CD14-positive monocyte (primary cell): ENCODE data around the gene TMEM63C. TPM values are rescaled to one million over a fixed set of nuclear protein-coding genes. Genes with fewer than 3 reads are reported as not detected.

Experiments used
- DNase-seq, 3 donors: peaks; one replicate each; pipeline ENCODE4 v3.0.0-alpha.2; 2011 to 2022
- H2AFZ ChIP-seq: 2 replicates; pipeline ENCODE4 v1.6.0; 2012; ENCODE audit warnings: mild to moderate bottlenecking, low read depth, low read length, inconsistent platforms; ENCODE audit not compliant: insufficient read depth, poor library complexity, severe bottlenecking
- H3K27ac ChIP-seq, 2 donors: 1 replicate in 1 of 2; 2 replicates in 1 of 2; pipeline ENCODE4 v1.5.1; 2012 to 2013; ENCODE audit warnings: low read length in 2 of 2, control low read depth in 1 of 2, inconsistent platforms in 1 of 2, low read depth in 1 of 2, mild to moderate bottlenecking in 1 of 2
- H3K27me3 ChIP-seq, 2 donors: one replicate each; pipeline versions ENCODE4 v1.6.0 to v1.6.1; 2011 to 2013; ENCODE audit warnings: low read length in 2 of 2; ENCODE audit not compliant: control insufficient read depth in 2 of 2, insufficient read depth in 2 of 2
- H3K36me3 ChIP-seq, 2 donors: replicated peaks in 1 of 2; 1 replicate in 1 of 2; 2 replicates in 1 of 2; pipeline versions ENCODE4 v1.5.1 to v1.6.1; 2012 to 2013; ENCODE audit warnings: low read length in 2 of 2, control low read depth in 1 of 2, inconsistent platforms in 1 of 2, mild to moderate bottlenecking in 1 of 2; ENCODE audit not compliant: insufficient read depth in 2 of 2, control insufficient read depth in 1 of 2
- H3K4me1 ChIP-seq, 2 donors: 1 replicate in 1 of 2; 2 replicates in 1 of 2; pipeline versions ENCODE4 v1.5.1 to v1.6.1; 2012 to 2013; ENCODE audit warnings: low read length in 2 of 2, control low read depth in 1 of 2, inconsistent platforms in 1 of 2, mild to moderate bottlenecking in 1 of 2, moderate library complexity in 1 of 2; ENCODE audit not compliant: insufficient read depth in 2 of 2, control insufficient read depth in 1 of 2
- H3K4me2 ChIP-seq: replicated peaks from 2 replicates; pipeline ENCODE3; 2012; ENCODE audit warnings: low read length, moderate library complexity, mild to moderate bottlenecking; ENCODE audit not compliant: poor library complexity, severe bottlenecking; ENCODE audit errors: extremely low read depth
- H3K4me3 ChIP-seq, 3 experiments: fragments of 200-600 bp in 1 of 3; sonication (generic) in 1 of 3; replicated peaks in 1 of 3; 1 replicate in 2 of 3; 2 replicates in 1 of 3; pipeline ENCODE4 v1.5.1; 2011 to 2013; ENCODE audit warnings: low read length in 3 of 3, mild to moderate bottlenecking in 3 of 3, control low read depth in 2 of 3, low read depth in 2 of 3, inconsistent platforms in 1 of 3, moderate library complexity in 1 of 3
- H3K79me2 ChIP-seq: 2 replicates; pipeline ENCODE4 v1.6.0; 2012; ENCODE audit warnings: mild to moderate bottlenecking, control low read depth, inconsistent platforms, low read length, moderate library complexity; ENCODE audit not compliant: insufficient read depth
- H3K9ac ChIP-seq: 2 replicates; pipeline ENCODE4 v1.6.0; 2017; ENCODE audit warnings: low read length, mild to moderate bottlenecking; ENCODE audit not compliant: insufficient read depth, poor library complexity, severe bottlenecking
- H3K9me3 ChIP-seq, 2 donors: replicated peaks in 1 of 2; 1 replicate in 1 of 2; 2 replicates in 1 of 2; pipeline versions ENCODE4 v1.5.1 to v1.6.1; 2012 to 2013; ENCODE audit warnings: low read length in 2 of 2, control low read depth in 1 of 2; ENCODE audit not compliant: control insufficient read depth in 1 of 2, insufficient read depth in 1 of 2
- H4K20me1 ChIP-seq: 2 replicates; pipeline ENCODE4 v1.6.0; 2012; ENCODE audit warnings: mild to moderate bottlenecking, low read length, control low read depth, moderate library complexity; ENCODE audit not compliant: insufficient read depth
- H3K27ac Mint-ChIP-seq, 7 donors: one replicate each; pipeline ENCODE4 v1.8.0; 2020; ENCODE audit warnings: mild to moderate bottlenecking in 7 of 7, mixed read lengths in 7 of 7, moderate library complexity in 6 of 7, inconsistent platforms in 2 of 7
- H3K27me3 Mint-ChIP-seq, 3 donors: one replicate each; pipeline ENCODE4 v1.8.0; 2021 to 2022; ENCODE audit warnings: low read depth in 3 of 3, mild to moderate bottlenecking in 3 of 3, mixed read lengths in 3 of 3, moderate library complexity in 3 of 3, inconsistent platforms in 1 of 3
- H3K36me3 Mint-ChIP-seq, 2 donors: one replicate each; pipeline ENCODE4 v1.8.0; 2020; ENCODE audit warnings: mixed read lengths in 2 of 2, inconsistent platforms in 1 of 2, mild to moderate bottlenecking in 1 of 2
- H3K4me1 Mint-ChIP-seq: one replicate; pipeline ENCODE4 v1.8.0; 2020; ENCODE audit warnings: mild to moderate bottlenecking, mixed read lengths
- H3K4me3 Mint-ChIP-seq, 2 donors: one replicate each; pipeline ENCODE4 v1.8.0; 2020; ENCODE audit warnings: mild to moderate bottlenecking in 2 of 2, mixed read lengths in 2 of 2, moderate library complexity in 1 of 2
- H3K9me3 Mint-ChIP-seq, 7 donors: one replicate each; pipeline ENCODE4 v1.8.0; 2020 to 2022; ENCODE audit warnings: mixed read lengths in 7 of 7, mild to moderate bottlenecking in 6 of 7, moderate library complexity in 6 of 7, inconsistent platforms in 2 of 7
- WGBS: methylation state at CpG from one replicate; pipeline ENCODE4 v1.1.5; 2013; ENCODE audit warnings: missing lambda C conversion rate; ENCODE audit not compliant: insufficient coverage; 5-methylcytosine and 5-hydroxymethylcytosine counted together
- intact Hi-C, 2 donors: fragments of 100-400 bp; cut with micrococcal nuclease; formaldehyde crosslinking; loops; one replicate each; pipeline versions ENCODE4 v1.15.0 to v1.15.1; 2023
- polyA plus RNA-seq, 3 donors: library from polyadenylated mRNA; depleted of rRNA in 1 of 3; unstranded in 2 of 3; stranded (reverse) in 1 of 3; fragments of 300-500 nt in 2 of 3; fragments of >200 nt in 1 of 3; fragmentation: Illumina TruSeq in 2 of 3; gene quantifications; 1 replicate in 2 of 3; 2 replicates in 1 of 3; pipeline ENCODE4 v1.2.3, GENCODE V29; 2012 to 2021
- TF ChIP-seq, protein P1 (sequence below): fragments of 200-600 bp; IDR thresholded peaks from one replicate; pipeline ENCODE4 v1.8.0; 2022; ENCODE audit warnings: antibody characterized with exemption, mild to moderate bottlenecking

TMEM63C gene
- polyA plus RNA-seq, 3 donors, result 0.78 to 4.4 TPM; not detected in 1

DNA sequence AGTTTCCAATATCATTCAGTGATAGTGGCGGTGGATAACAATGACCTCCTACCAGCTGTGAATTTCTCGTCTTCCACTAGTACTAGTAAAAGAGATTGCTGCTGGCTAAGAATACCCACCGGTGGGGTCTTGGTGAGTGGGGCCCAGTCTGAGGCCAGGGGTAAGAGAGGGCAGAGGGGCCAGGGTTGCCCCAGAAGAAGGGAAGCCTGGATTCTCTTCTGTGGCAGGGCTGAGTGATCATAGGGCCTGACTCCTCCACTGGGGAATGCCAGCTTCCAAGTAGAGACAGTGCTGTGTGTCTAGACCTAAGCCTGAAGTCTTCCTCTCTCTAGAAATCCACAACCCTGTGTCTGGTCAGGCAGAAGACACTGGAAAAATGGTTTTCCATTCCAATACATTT lies 5.8 kb upstream of the TMEM63C start:
- Mint-ChIP-seq H3K27me3 (peaks cover 13 to 19% (median 18%) of the 10 kb centered on the region in 3 donors), H3K27ac (no peak overlapping the region), H3K4me3 (no peak overlapping the region), H3K9me3 (peaks cover 0 to 3% (median 1%) of the 10 kb centered on the region in 7 donors), H3K4me1 (peaks cover 6% of the 10 kb centered on the region), H3K36me3 (no peaks in the 10 kb centered on the region)
- H3K36me3 ChIP-seq, result no peaks in the 10 kb centered on the region
- H3K4me3 ChIP-seq, result no peak overlapping the region
- 100% methylated on average over 1 of the region's 3 CpGs for WGBS
- DNase-seq, result no peak
- intact Hi-C loops, result no loop called here
- no peak overlapping the region for H3K4me2 ChIP-seq
- H3K9me3 ChIP-seq, result peaks cover 0 to under 1% of the 10 kb centered on the region in 2 donors
- no peak overlapping the region for H3K9ac ChIP-seq
- H3K27ac ChIP-seq, result no peak overlapping the region
- H3K4me1 ChIP-seq, result peaks cover 0 to 2% of the 10 kb centered on the region in 2 donors
- H3K27me3 ChIP-seq, result no peaks in the 10 kb centered on the region
- H3K79me2 ChIP-seq, result no peaks in the 10 kb centered on the region
- H2AFZ ChIP-seq, result no peak overlapping the region
- no peaks in the 10 kb centered on the region for H4K20me1 ChIP-seq
- TF ChIP-seq, protein P1, sequence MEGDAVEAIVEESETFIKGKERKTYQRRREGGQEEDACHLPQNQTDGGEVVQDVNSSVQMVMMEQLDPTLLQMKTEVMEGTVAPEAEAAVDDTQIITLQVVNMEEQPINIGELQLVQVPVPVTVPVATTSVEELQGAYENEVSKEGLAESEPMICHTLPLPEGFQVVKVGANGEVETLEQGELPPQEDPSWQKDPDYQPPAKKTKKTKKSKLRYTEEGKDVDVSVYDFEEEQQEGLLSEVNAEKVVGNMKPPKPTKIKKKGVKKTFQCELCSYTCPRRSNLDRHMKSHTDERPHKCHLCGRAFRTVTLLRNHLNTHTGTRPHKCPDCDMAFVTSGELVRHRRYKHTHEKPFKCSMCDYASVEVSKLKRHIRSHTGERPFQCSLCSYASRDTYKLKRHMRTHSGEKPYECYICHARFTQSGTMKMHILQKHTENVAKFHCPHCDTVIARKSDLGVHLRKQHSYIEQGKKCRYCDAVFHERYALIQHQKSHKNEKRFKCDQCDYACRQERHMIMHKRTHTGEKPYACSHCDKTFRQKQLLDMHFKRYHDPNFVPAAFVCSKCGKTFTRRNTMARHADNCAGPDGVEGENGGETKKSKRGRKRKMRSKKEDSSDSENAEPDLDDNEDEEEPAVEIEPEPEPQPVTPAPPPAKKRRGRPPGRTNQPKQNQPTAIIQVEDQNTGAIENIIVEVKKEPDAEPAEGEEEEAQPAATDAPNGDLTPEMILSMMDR, result no peak

DNA sequence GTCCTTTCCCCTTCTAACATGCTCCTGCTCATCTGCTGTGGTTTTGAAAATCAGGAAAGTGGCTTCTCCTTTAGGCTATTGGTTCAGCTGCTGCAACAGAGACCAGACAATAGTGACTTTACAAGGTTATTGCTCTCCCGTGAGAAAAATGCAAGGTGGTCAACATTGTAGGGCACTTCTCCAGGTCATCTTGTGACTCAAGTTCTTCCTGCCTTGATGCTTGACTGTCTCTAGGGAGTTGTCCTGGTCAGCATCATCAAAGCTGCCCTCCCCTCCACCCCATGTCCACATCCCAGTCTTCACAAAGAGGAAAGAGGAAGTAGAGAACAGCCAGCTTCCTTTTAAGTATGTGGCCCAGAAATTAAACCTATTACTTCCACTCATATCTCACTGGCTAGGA lies 3.9 kb upstream of the TMEM63C start:
- no peaks in the 10 kb centered on the region for H4K20me1 ChIP-seq
- no peak overlapping the region for H2AFZ ChIP-seq
- intact Hi-C loops, result no loop called here
- no peaks in the 10 kb centered on the region for H3K79me2 ChIP-seq
- H3K27me3 ChIP-seq, result peaks cover 0 to 13% of the 10 kb centered on the region in 2 donors
- no peak overlapping the region for H3K4me3 Mint-ChIP-seq
- peak overlapping the region in 2 of 7 donors; percentile 1 to 4 for H3K27ac Mint-ChIP-seq
- WGBS, result no CpG with 5 or more reads among the region's 1 CpG
- no peaks in the 10 kb centered on the region for H3K9me3 ChIP-seq
- no peak overlapping the region for H3K27ac ChIP-seq
- H3K4me2 ChIP-seq, result no peak overlapping the region
- no peak overlapping the region for H3K4me3 ChIP-seq
- H3K4me1 Mint-ChIP-seq, result peaks cover 17% of the 10 kb centered on the region
- H3K36me3 ChIP-seq, result no peaks in the 10 kb centered on the region
- H3K27me3 Mint-ChIP-seq, result peaks cover 27 to 37% (median 28%) of the 10 kb centered on the region in 3 donors
- peaks cover 0 to 4% (median 3%) of the 10 kb centered on the region in 7 donors for H3K9me3 Mint-ChIP-seq
- peak; percentile 12 to 43 (median 23) for DNase-seq
- H3K9ac ChIP-seq, result no peak overlapping the region
- H3K36me3 Mint-ChIP-seq, result no peaks in the 10 kb centered on the region
- H3K4me1 ChIP-seq, result peaks cover 15 to 17% of the 10 kb centered on the region in 2 donors
- TF ChIP-seq, protein P1, result no peak
